RPMI8226 (cell line): ENCODE results near the gene IPO13.

Source experiments
- DNase-seq: peaks from one replicate; pipeline ENCODE4 v3.0.0-alpha.2; 2015

IPO13 gene

DNA sequence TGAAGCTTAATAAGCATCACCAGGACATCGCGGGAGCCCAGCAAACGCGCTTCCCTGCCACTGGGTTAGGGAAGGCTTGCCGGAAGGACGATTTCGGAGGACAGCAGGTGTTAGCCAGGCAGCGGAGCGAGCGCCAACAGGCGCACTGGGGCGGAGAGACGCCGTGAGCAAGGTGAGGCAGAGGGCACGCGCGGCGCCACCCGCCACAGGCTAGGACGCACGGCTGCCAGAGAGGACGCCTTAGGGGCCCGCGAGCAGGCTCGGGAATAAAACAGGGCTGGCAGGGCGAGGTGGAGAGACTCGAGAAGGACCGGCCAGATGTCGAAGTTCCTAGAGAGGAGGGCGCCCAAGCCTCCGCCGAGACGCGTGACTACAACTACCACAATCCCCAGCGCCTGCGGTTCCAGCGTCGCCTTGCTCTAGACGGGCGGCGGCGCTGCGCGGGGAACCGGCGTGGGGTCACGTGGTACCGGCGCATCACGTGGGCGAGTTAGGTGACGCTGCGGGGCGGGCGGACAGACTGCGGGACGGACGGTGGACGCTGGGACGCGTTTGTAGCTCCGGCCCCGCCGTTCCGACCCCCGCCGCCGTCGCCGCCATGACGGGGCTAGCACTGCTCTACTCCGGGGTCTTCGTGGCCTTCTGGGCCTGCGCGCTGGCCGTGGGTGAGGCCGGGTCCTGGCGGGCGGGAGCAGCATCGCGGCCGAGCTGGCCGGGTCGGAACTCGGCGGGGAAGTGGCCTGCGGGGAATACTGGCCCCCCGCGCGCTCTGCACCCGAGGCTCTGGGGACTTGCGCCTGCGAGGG lies 27.9 kb downstream of the IPO13 start, which contains the start of gene ATP6V0B:
Gene ATP6V0B (plus strand): TSS at position 518 of the 806 bp plus-strand sequence. CDS start 81 bp downstream, at position 599.
- peak; percentile 99 for DNase-seq

DNA sequence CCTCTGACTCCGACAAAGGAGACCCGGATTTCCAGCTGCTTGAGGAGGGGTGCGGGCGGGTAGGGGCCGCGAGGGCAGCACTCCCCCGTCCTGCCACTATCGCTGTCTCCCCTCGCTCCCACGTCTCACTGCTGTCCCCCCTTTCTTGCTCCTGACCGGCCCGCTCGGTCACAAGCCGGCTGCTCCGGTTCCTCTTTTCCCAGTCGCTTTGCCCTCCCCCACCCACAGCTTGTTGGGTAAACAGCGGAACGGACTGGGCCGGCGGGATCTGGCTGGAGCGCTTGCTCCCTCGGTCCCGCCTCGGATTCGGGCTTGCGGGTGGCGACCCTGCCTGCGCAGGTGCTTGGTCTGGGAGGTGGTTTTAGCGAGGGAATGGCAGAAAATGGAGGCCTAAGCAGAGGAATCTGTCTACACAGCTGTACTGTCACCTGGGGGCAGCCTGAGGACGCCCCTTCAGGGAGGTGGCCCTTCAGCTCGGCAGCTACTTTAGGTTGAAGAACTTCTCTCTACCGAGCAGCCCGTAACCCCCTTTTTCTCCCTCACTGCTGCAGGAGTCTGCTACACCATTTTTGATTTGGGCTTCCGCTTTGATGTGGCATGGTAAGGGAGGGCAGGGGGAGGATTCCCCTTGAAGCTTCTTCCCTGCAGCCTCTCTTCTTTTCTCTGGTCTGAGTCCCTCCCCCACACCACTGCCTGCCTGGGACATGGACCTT lies 28.7 kb downstream of the IPO13 start:
- peak; percentile 63 for DNase-seq

DNA sequence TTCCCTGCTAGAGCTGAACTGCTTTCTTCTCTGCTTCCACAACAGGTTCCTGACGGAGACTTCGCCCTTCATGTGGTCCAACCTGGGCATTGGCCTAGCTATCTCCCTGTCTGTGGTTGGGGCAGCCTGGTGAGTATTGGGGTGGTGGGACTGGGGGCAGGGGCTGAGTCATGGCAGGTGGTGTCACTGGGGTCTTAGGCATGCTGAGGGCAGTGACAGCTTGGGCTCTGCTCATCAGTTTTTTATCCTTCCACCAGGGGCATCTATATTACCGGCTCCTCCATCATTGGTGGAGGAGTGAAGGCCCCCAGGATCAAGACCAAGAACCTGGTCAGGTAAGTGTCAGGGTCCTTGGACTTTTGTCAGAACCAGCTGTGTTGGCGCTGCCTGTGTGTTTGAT lies 29.3 kb downstream of the IPO13 start:
- DNase-seq, result no peak

DNA sequence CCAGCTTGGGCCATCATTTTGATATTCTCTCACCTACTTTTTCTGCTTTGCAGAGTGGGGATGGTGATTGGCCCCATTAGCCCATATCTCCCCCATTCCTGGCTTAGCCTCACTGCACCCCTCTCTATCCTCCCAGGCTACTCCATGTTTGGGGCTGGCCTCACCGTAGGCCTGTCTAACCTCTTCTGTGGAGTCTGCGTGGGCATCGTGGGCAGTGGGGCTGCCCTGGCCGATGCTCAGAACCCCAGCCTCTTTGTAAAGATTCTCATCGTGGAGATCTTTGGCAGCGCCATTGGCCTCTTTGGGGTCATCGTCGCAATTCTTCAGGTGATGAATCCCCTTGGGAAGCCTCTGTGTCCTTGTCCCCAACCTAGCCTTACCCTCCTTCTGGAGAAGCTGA lies 30.1 kb downstream of the IPO13 start:
- no peak for DNase-seq

DNA sequence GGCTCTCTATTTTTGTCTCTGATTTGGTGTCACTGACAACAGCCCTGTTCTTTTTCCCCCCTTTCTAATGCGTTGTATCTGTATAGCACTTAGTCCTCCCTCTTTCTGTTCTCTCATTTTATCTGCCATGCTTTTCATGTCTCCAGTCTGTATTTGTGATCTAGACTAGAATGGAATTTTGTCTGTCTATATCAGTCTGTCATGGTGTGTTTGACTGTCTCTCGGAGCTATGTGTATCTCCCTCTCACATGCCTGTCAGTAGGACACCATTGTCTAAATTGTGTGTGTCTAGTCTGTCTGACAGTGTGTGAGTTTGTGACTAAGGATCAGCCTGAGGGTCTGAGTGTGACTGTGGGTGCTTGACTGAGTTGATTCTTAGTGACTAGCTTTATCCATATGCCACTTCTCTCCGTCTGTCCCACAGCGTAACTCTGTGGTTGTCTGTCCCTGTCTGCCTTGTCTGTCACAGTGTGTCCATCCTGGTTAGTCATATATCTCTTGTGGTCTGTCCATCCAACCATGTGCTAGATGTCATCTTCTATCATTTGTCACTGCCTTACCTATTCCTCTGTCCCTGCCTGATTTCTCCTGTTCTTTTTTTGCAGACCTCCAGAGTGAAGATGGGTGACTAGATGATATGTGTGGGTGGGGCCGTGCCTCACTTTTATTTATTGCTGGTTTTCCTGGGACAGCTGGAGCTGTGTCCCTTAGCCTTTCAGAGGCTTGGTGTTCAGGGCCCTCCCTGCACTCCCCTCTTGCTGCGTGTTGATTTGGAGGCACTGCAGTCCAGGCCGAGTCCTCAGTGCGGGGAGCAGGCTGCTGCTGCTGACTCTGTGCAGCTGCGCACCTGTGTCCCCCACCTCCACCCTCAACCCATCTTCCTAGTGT lies 30.9 kb downstream of the IPO13 start:
- DNase-seq, result no peak

DNA sequence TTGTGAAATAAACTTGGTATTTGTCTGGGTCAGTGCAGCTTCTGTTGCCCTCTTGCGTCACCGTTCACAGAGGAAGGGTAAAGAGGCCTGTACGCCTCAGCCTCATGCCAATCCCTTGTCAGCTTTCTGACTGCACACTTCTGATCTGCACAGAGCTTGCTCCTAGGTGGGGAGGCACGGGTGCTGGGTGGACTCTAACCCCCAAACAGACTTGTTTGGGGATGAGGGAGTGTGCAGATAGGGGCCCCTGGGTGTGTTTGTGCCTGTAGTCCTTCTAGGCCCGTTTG lies 31.5 kb downstream of the IPO13 start:
- no peak for DNase-seq

DNA sequence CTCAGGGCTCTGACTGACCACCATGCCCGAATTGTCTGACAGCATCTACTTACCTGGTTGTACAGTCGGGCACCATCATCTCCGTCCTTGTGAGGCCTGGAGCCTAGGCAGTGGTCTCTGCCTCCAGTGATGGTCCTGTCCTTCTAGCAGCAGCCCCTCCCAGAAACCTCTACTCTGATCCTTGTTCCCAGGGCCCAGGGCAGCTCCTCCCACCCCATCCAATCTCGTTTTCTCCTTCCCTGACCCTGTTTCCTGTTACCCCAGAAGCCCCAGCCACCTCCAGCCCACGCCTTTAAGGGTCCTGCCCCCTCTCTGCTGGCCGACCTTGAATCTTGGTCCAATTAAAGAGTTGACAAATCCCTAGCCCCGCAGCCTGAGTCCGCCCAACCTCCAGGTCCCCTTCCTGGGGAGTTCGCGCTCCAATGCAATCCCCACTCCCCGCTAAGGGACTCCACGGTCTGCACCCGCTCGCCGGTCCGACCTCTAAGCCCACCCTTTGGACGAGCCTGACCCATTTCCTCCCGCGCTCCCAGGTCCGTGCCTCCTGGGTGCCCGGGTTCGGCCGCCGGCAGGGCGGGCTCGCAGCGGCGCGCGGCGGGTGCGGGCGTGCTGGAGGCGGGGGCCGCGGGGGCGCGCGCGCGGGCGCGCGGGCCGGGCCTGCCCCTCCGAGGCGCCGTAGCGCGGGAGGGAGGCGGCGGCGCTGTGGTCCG lies 32.0 kb downstream of the IPO13 start, which contains the start of gene B4GALT2:
Gene B4GALT2 (plus strand): TSS at position 660 of the 710 bp plus-strand sequence. CDS start 1,951 bp downstream, outside the sequence.
- peak; percentile 72 for DNase-seq

DNA sequence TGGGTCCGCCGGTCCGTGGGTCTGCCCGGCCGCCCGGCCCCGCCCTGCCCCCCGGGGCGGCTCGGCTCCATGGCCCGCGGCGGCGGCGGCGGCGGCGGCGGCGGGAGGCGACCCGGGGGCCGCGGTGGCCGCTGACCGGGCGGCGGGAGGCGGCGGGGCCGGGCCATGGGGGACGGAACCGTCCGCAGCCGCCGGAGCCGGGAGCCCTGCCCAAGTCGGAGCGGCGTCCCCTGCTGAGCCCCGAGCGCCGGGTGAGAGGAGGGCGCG lies 32.4 kb downstream of the IPO13 start:
- DNase-seq, result no peak

DNA sequence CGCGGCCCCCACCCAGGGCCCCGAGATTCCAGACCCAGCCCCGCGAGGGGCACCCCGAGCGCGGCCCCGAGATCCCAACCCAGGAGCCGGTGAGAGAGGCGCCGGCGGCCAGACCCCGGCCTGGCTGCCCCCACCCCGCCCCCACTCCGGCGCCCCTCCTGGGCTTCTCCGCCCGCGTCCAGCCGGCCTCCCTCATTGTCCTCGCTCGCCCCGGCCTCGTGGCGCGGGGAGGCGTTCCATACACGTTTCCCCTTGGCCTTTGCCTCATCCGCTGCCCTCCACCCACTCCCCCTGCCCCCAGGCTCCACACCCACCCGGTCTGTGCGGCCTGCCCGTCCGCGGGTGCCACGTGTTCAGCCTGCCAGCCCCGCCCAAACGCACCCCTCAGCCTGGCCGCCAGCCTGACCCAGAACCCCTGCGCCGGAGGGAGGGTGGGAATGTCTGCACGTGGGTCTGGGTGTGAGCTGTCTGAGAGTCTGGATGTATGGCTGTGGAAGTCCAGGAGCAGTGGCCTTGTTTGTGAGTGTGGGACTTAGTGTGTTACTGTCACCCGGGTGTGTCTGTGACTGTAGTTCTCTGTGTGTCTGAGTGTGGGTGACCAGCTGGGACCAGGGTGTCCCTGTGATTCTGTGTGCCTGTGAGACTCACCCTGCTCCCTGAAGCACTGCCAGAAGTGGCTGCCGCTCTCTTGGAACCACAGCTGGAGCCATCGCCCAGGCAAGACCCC lies 32.9 kb downstream of the IPO13 start:
- peak; percentile 76 for DNase-seq

DNA sequence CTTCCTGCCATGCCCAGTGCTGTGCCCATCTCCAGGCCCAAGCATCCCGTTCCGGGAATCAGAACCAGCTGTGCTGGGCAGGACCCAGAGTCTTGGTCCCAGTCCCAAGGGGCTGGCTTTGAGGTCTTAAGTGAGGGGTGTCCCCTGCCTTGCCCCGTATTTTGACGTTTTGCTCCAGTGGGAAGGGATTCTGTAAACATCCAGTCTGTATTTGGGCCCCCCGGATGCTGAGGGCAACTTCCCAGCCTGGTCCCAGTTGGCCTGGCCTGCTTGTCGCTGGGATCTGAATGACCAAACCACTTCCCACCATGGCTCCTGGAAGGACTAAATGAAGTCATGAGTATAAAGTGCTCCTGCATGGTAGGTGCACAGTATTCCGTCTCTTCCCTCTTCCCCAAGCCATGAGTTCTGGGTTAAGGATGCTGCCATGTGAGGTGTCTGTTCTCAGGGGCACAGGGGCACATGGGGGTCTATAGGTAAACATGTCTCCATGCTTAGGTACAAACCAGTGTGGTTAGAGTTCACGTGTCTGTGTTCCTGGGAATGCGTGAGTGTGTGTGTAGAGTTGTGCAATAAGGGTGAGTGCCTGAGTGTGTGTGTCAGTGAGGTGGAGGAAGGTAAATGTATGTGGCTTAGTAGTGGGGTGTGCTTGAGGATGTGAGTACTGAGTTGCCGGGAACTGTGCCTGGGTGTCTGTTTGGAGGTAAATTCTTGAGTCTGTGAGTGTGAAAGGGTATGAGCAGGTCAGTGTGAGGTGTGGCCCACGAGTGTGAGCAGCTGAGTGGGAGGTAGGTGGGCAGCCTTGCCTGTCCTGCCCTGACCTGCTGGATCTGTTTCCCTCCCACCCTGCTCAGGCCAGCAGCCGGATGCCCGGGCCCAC lies 33.7 kb downstream of the IPO13 start:
- DNase-seq, result peak; percentile 13

DNA sequence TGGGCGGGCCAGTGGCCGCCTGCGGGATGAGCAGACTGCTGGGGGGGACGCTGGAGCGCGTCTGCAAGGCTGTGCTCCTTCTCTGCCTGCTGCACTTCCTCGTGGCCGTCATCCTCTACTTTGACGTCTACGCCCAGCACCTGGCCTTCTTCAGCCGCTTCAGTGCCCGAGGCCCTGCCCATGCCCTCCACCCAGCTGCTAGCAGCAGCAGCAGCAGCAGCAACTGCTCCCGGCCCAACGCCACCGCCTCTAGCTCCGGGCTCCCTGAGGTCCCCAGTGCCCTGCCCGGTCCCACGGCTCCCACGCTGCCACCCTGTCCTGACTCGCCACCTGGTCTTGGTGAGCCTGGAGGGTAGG lies 34.4 kb downstream of the IPO13 start:
- no peak for DNase-seq

DNA sequence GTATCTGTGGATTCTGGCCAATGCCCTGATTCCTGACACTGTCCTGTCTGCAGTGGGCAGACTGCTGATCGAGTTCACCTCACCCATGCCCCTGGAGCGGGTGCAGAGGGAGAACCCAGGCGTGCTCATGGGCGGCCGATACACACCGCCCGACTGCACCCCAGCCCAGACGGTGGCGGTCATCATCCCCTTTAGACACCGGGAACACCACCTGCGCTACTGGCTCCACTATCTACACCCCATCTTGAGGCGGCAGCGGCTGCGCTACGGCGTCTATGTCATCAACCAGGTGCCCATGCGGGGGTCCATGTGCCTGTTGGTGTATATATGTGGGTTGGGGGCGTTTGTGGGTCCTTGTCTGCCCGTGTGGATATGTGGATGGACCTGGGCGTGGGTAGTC lies 34.9 kb downstream of the IPO13 start:
- DNase-seq, result no peak

DNA sequence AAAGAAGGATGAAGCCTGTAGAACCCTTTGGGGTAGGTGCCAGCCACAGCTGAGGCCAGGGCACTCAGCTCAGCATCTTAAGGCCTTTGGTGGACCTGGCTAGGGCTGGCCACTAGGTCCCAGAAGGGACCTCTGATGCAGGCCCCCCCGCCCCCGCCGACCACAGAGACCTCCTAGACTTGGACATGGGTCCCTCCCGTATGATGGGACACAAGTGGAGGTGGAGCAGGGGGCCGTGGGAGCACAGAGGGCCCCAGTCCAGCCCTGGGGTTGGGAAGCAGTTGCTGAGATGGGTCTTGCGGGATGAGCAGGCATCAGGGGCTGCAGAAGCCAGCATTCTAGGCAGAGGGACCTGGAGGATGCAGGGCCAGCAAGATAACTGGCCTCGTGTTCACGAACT lies 35.5 kb downstream of the IPO13 start:
- DNase-seq, result no peak

DNA sequence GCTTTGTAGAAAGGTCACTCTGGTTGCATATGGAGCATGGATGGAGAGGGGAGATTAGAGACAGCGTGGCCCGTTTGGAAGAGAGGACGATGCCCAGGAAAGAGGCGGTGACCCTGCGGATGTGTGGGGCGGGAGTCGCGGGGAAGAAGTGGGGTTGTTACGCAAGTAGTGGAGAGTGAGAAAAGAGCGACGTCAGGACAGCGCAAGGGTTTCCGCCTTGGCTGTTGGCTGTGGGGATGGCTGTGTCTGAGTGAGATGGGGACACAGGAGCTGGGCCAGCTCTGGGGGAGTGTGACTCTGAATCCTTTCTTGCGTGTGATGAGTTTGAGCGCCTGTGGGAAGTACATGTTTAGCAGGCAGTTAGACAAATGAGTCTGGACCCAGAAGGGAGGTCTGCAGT lies 36.1 kb downstream of the IPO13 start:
- no peak for DNase-seq

DNA sequence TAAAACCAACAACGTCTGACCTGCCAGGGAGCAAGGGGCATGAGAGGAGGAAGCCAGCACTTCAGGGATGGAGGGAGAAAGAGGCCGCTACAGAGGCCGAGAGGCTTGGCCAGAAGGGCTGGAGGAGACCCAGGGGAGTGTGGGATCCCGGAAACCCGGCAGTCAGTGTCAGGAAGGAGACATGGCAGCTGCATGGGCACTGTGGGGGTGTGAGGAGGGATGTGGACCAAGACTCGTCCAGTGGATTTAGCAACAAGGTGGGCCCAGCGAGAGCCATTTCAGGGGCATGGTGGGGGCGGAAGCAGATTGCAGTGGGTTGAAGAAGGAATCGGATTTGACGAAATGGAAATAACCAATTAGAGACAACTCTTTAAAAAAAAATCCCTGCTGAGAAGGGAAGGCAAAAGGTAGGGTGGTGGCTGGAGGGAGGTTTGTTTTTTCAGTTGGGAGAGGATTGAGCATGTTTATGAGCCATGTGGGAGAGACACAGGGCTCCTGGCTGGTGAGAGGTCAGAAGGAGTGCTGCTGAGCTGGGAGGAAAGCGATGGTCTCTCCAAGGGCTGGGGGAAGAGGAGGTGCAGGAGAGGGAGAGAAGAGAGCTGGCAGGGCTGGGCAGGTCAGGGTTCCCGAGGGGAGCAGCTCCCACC lies 36.6 kb downstream of the IPO13 start:
- no peak for DNase-seq

DNA sequence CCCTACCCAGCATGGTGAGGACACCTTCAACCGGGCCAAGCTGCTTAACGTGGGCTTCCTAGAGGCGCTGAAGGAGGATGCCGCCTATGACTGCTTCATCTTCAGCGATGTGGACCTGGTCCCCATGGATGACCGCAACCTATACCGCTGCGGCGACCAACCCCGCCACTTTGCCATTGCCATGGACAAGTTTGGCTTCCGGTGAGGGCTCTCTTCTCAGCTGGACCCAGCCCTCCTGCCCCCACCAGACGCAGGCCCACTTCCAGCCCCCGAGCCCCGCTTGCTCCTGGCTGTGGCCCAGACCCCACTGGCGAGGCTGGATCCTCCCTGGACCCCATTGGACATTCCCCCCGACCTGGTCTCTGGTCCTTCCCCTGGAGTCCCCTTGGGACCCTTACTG lies 38.1 kb downstream of the IPO13 start:
- no peak for DNase-seq

DNA sequence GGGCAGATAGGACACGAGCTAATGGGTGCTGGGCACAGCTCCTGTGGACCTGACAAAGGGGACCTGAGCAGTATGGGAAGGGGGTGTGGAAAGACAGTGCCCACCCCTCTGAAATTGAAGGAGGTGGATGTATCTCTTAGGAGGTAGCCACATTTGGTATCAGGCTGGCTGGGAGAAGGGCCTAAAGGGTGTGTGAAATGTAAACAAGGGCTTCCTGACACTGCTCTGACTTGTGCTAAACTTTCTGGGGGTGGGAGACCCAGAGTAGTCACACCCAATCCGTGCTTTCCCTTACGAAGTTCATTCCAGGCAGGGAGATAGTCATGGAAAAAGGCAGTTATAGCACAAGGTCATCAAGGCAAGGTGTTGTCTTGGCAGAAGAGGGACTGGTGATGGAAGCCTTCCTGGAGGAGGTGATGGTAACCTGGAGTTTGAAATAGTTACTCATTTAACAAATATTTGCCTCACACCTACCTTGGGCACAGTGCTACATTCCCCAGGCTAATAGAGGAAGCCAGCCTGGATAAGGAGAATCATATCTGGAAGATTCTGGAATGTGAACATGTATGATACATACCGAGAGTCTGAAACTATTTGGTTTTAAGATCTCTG lies 39.3 kb downstream of the IPO13 start:
- DNase-seq, result no peak

DNA sequence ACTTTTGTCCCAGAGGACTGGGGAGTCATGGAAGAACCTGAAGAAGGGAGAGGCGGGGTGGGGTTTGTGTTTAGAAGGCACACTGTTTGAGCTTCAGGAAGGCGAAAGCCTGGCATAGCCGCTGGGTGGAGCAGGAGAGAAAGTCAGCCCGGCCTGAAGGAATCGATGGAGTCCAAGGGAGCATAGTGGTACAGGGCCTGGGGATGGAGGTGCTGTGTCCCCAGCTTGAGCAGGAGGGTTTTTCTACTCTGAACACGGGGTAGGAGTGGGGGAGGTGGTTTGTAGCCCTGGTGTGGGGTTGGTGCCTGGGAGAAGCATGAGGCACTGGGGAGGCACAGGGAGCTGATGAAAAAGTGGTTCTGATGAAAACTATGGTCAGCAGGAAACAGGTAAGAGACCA lies 40.0 kb downstream of the IPO13 start:
- no peak for DNase-seq

DNA sequence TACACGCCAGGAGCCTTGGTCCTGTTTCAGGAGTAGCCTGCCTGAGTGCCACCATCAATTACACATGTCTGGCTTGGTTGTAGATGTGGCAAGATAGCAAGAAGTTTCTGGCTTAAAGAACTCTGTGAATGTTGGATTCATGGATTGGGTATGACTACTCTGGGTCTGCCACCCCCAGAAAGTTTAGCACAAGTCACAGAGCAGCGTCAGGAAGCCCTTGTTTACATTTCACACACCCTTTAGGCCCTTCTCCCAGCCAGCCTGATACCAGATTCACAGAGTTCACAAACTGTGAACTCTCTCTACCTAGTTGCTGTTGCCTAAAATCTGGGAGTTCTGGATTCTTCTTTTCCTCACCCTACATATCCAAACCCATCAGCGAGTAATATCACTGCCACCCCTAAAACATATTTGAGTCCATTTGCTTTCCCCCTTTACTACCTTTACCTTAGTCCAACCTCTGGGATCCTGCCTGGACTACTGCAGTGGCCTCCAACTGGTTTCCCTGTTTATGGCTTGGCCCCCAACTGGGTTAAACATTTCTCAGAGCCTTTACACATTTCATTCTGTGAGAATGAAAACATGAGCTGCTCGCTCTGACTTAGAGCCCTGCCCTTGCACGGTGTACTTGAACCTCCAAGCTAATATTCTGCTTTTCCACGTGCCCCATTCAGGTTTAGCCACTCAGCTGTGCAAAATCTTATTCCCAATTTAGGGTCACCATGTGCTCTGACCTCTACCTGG lies 40.6 kb downstream of the IPO13 start:
- no peak for DNase-seq
